ENCODE measurements around the gene TUT4. TPM values are rescaled to one million over a fixed set of nuclear protein-coding genes. Genes with fewer than 3 reads are reported as not detected.
A peak's percentile ranks its signal among the peaks of the same experiment; 100 is the strongest.

TUT4 gene
- total RNA-seq, 1 donor from 2014 or later = 78.5 TPM

GRCh38 chr1:52554267-52554640 lies 1.4 kb upstream of the TUT4 start:
- Mint-ChIP-seq H3K27me3 (ENCODE audit: unreplicated experiment) (peaks cover 4% of the 10 kb centered on the region), H3K36me3 (ENCODE audit: low read depth, unreplicated experiment) (no peaks in the 10 kb centered on the region), H3K4me3 (ENCODE audit: unreplicated experiment) (peak overlapping the region; percentile 93), H3K27ac (ENCODE audit: unreplicated experiment) (peak overlapping the region; percentile 93), H3K4me1 (ENCODE audit: unreplicated experiment) (peaks cover 23% of the 10 kb centered on the region), H3K9me3 (ENCODE audit: unreplicated experiment) (no peaks in the 10 kb centered on the region)
- DNase-seq (ENCODE audit: low spot score) = no peak
- no peak for TF ChIP-seq CTCF (IDR thresholded peaks at IDR 0.05; ENCODE audit: unreplicated experiment)

GRCh38 chr1:52553362-52554266 lies 722 bp upstream of the TUT4 start:
- no peaks in the 10 kb centered on the region for H3K9me3 Mint-ChIP-seq (ENCODE audit: unreplicated experiment)
- DNase-seq (ENCODE audit: low spot score) = peak; percentile 91
- H3K4me3 Mint-ChIP-seq (ENCODE audit: unreplicated experiment) = peak overlapping the region; percentile 93
- peaks cover 2% of the 10 kb centered on the region for H3K27me3 Mint-ChIP-seq (ENCODE audit: unreplicated experiment)
- TF ChIP-seq CTCF (IDR thresholded peaks at IDR 0.05; ENCODE audit: unreplicated experiment) = no peak
- no peaks in the 10 kb centered on the region for H3K36me3 Mint-ChIP-seq (ENCODE audit: low read depth, unreplicated experiment)
- H3K27ac Mint-ChIP-seq (ENCODE audit: unreplicated experiment) = peak overlapping the region; percentile 93
- peaks cover 25% of the 10 kb centered on the region for H3K4me1 Mint-ChIP-seq (ENCODE audit: unreplicated experiment)

GRCh38 chr1:52552236-52552504 lies 722 bp downstream of the TUT4 start:
- Mint-ChIP-seq H3K4me1 (ENCODE audit: unreplicated experiment) (peaks cover 25% of the 10 kb centered on the region), H3K27ac (ENCODE audit: unreplicated experiment) (no peak overlapping the region), H3K9me3 (ENCODE audit: unreplicated experiment) (no peaks in the 10 kb centered on the region), H3K4me3 (ENCODE audit: unreplicated experiment) (no peak overlapping the region), H3K36me3 (ENCODE audit: low read depth, unreplicated experiment) (no peaks in the 10 kb centered on the region), H3K27me3 (ENCODE audit: unreplicated experiment) (peaks cover 2% of the 10 kb centered on the region)
- peak; percentile 33 for DNase-seq (ENCODE audit: low spot score)
- no peak for TF ChIP-seq CTCF (IDR thresholded peaks at IDR 0.05; ENCODE audit: unreplicated experiment)

GRCh38 chr1:52551507-52552235 lies 1.2 kb downstream of the TUT4 start:
- Mint-ChIP-seq H3K27me3 (ENCODE audit: unreplicated experiment) (peaks cover 2% of the 10 kb centered on the region), H3K4me3 (ENCODE audit: unreplicated experiment) (no peak overlapping the region), H3K9me3 (ENCODE audit: unreplicated experiment) (no peaks in the 10 kb centered on the region), H3K27ac (ENCODE audit: unreplicated experiment) (no peak overlapping the region), H3K36me3 (ENCODE audit: low read depth, unreplicated experiment) (no peaks in the 10 kb centered on the region), H3K4me1 (ENCODE audit: unreplicated experiment) (peaks cover 25% of the 10 kb centered on the region)
- TF ChIP-seq CTCF (IDR thresholded peaks at IDR 0.05; ENCODE audit: unreplicated experiment) = no peak
- no peak for DNase-seq (ENCODE audit: low spot score)

- H3K27ac Mint-ChIP-seq (ENCODE audit: unreplicated experiment) = no peak overlapping the region
- H3K9me3 Mint-ChIP-seq (ENCODE audit: unreplicated experiment) = no peaks in the 10 kb centered on the region
- no peak for DNase-seq (ENCODE audit: low spot score)
- H3K4me1 Mint-ChIP-seq (ENCODE audit: unreplicated experiment) = peaks cover 25% of the 10 kb centered on the region
- H3K36me3 Mint-ChIP-seq (ENCODE audit: low read depth, unreplicated experiment) = no peaks in the 10 kb centered on the region
- TF ChIP-seq CTCF (IDR thresholded peaks at IDR 0.05; ENCODE audit: unreplicated experiment) = no peak
- no peak overlapping the region for H3K4me3 Mint-ChIP-seq (ENCODE audit: unreplicated experiment)
- H3K27me3 Mint-ChIP-seq (ENCODE audit: unreplicated experiment) = peaks cover 2% of the 10 kb centered on the region
These were observed 2.4 kb downstream of the TUT4 start for GRCh38 chr1:52550447-52550846.
